Neural cell (in vitro differentiated cells): ENCODE measurements around the gene DCLK3. TPM values are rescaled to one million over a fixed set of nuclear protein-coding genes. Genes with fewer than 3 reads are reported as not detected.

Source experiments
- H2AFZ ChIP-seq: fragments of 200-600, 300-800 bp; sonication (generic), shearing (Covaris generic); 2 replicates; pipeline ENCODE4 v1.6.0; 2014; ENCODE audit warnings: low read depth, mild to moderate bottlenecking, antibody characterized with exemption, low read length, moderate library complexity
- H3F3A ChIP-seq: fragments of 200-600 bp; shearing (Covaris generic); 2 replicates; pipeline ENCODE4 v1.6.1; 2016; ENCODE audit warnings: mild to moderate bottlenecking, moderate library complexity, mixed read lengths, antibody characterized with exemption, low read length; ENCODE audit not compliant: insufficient read depth, poor library complexity, severe bottlenecking
- H3K27ac ChIP-seq: fragments of 200-600, 300-800 bp; sonication (generic), shearing (Covaris generic); 2 replicates; pipeline ENCODE4 v1.5.1; 2014; ENCODE audit warnings: mild to moderate bottlenecking, low read length, moderate library complexity
- H3K27me3 ChIP-seq: fragments of 300-800, 200-600 bp; sonication (generic), shearing (Covaris generic); 2 replicates; pipeline ENCODE4 v1.6.0; 2014; ENCODE audit warnings: mild to moderate bottlenecking, low read depth, low read length, moderate library complexity; ENCODE audit not compliant: insufficient read depth
- H3K36me3 ChIP-seq: fragments of 300-800, 200-600 bp; sonication (generic), shearing (Covaris generic); 2 replicates; pipeline ENCODE4 v1.5.1; 2014; ENCODE audit warnings: mild to moderate bottlenecking, antibody characterized with exemption, low read length, moderate library complexity; ENCODE audit not compliant: insufficient read depth
- H3K4me2 ChIP-seq: fragments of 300-800, 200-600 bp; sonication (generic), shearing (Covaris generic); 2 replicates; pipeline ENCODE4 v1.6.0; 2014; ENCODE audit warnings: mild to moderate bottlenecking, low read length
- H3K4me3 ChIP-seq: fragments of 300-800, 200-600 bp; sonication (generic), shearing (Covaris generic); 2 replicates; pipeline ENCODE4 v1.5.1; 2014; ENCODE audit warnings: mild to moderate bottlenecking, low read length, moderate library complexity
- H3K79me2 ChIP-seq: fragments of 200-600 bp; shearing (Covaris generic); replicated peaks from 2 replicates; pipeline ENCODE4 v1.6.0; 2014; ENCODE audit warnings: mild to moderate bottlenecking, low read length, moderate library complexity; ENCODE audit not compliant: insufficient read depth
- H3K9ac ChIP-seq: fragments of 300-800, 200-600 bp; sonication (generic), shearing (Covaris generic); 2 replicates; pipeline ENCODE4 v1.6.1; 2016; ENCODE audit warnings: mild to moderate bottlenecking, low read length, mixed read lengths
- H3K9me2 ChIP-seq: fragments of 200-600 bp; shearing (Covaris generic); 2 replicates; pipeline ENCODE4 v1.6.1; 2016; ENCODE audit warnings: mild to moderate bottlenecking, low read length, mixed read lengths; ENCODE audit not compliant: insufficient read depth
- H3K9me3 ChIP-seq: fragments of 200-600, 300-800 bp; sonication (generic), shearing (Covaris generic); 2 replicates; pipeline ENCODE4 v1.6.1; 2016; ENCODE audit warnings: mild to moderate bottlenecking, mixed run types, low read length, moderate library complexity, mixed read lengths
- H4K20me1 ChIP-seq: fragments of 200-600 bp; shearing (Covaris generic); 2 replicates; pipeline ENCODE4 v1.6.1; 2016; ENCODE audit warnings: mild to moderate bottlenecking, mixed run types; ENCODE audit not compliant: insufficient read depth
- EP300 ChIP-seq: fragments of 450-650 bp; conservative IDR thresholded peaks from 2 replicates; pipeline ENCODE4 v1.6.1; 2014; ENCODE audit warnings: antibody characterized with exemption, mild to moderate bottlenecking, moderate library complexity; ENCODE audit not compliant: poor library complexity, severe bottlenecking
- EZH2 ChIP-seq: fragments of 200-600, 300-800 bp; shearing (Covaris generic), sonication (generic); IDR thresholded peaks from 2 replicates; pipeline ENCODE4 v1.6.1; 2014; ENCODE audit warnings: antibody characterized with exemption, low read length, borderline replicate concordance, mild to moderate bottlenecking; ENCODE audit not compliant: insufficient read depth, poor library complexity, severe bottlenecking
- MXI1 ChIP-seq: fragments of 450-650 bp; conservative IDR thresholded peaks from 2 replicates; pipeline ENCODE4 v1.6.1; 2014; ENCODE audit warnings: antibody characterized with exemption, mild to moderate bottlenecking; ENCODE audit not compliant: poor library complexity, severe bottlenecking
- POLR2AphosphoS5 ChIP-seq: IDR thresholded peaks from 2 replicates; pipeline ENCODE4 v1.6.1; 2012
- RAD21 ChIP-seq: fragments of 450-650 bp; conservative IDR thresholded peaks from 2 replicates; pipeline ENCODE4 v1.6.1; 2014; ENCODE audit warnings: antibody characterized with exemption, mild to moderate bottlenecking, moderate library complexity
- SMC3 ChIP-seq: fragments of 450-650 bp; conservative IDR thresholded peaks from 2 replicates; pipeline ENCODE4 v1.6.1; 2014; ENCODE audit warnings: antibody characterized with exemption, mild to moderate bottlenecking, moderate library complexity; ENCODE audit not compliant: poor library complexity
- TAF1 ChIP-seq: IDR thresholded peaks from 2 replicates; pipeline ENCODE4 v1.6.1; 2012; ENCODE audit warnings: low read depth
- polyA plus RNA-seq: library from polyadenylated mRNA; depleted of rRNA; stranded (reverse); fragments of >200 nt; gene quantifications from 2 replicates; pipeline ENCODE4 v1.2.3, GENCODE V29; 2014
- TF ChIP-seq, protein P1 (sequence below): fragments of 450-650 bp; IDR thresholded peaks from 2 replicates; pipeline ENCODE4 v1.5.1; 2014; ENCODE audit warnings: antibody characterized with exemption, mild to moderate bottlenecking, moderate library complexity; ENCODE audit not compliant: poor library complexity, severe bottlenecking
- TF ChIP-seq, protein P2 (sequence below): IDR thresholded peaks from 2 replicates; pipeline ENCODE4 v1.6.1; 2012; ENCODE audit warnings: borderline replicate concordance

DCLK3 gene
- polyA plus RNA-seq, 1 donor from 2014 or later: 1.5 TPM

DNA sequence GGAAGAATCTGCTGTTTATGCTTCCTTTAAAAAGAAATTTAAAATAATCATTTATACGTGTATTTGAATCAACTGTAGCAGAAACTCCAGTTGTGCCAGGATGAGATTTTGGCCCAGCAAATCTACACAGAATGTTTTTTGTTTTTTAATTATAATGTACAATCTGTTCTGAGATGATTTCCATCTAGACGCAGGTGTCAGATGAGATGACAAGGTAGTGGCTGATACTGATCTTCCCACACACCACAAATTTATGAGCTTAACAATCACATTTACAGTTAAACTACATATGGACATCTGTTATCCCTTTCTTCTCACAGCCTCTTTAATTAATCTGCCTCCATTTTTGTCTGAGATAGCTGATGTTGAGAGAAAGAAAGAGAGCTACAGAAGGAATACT, 23.6 kb downstream of the DCLK3 start:
- Histone ChIP-seq H3K9me3 (no peaks in the 10 kb centered on the region), H4K20me1 (no peaks in the 10 kb centered on the region), H3K36me3 (no peaks in the 10 kb centered on the region), H3K79me2 (no peaks in the 10 kb centered on the region), H3K9ac (no peak overlapping the region), H3K4me2 (no peak overlapping the region), H3F3A (no peaks in the 10 kb centered on the region), H3K27me3 (no peaks in the 10 kb centered on the region), H2AFZ (no peak overlapping the region), H3K4me3 (no peak overlapping the region), H3K9me2 (no peaks in the 10 kb centered on the region), H3K27ac (no peak overlapping the region)
- TF ChIP-seq SMC3 (no peak), TAF1 (no peak), POLR2AphosphoS5 (no peak)

GRCh38 chr3:36738702-36739101, 25.7 kb downstream of the DCLK3 start:
- H3K9ac ChIP-seq: no peak overlapping the region
- no peaks in the 10 kb centered on the region for H3K36me3 ChIP-seq
- H3F3A ChIP-seq: no peaks in the 10 kb centered on the region
- TF ChIP-seq RAD21 (no peak), SMC3 (no peak), EZH2 (no peak), EP300 (no peak), MXI1 (no peak), TAF1 (no peak), POLR2AphosphoS5 (no peak)
- TF ChIP-seq, protein P1, sequence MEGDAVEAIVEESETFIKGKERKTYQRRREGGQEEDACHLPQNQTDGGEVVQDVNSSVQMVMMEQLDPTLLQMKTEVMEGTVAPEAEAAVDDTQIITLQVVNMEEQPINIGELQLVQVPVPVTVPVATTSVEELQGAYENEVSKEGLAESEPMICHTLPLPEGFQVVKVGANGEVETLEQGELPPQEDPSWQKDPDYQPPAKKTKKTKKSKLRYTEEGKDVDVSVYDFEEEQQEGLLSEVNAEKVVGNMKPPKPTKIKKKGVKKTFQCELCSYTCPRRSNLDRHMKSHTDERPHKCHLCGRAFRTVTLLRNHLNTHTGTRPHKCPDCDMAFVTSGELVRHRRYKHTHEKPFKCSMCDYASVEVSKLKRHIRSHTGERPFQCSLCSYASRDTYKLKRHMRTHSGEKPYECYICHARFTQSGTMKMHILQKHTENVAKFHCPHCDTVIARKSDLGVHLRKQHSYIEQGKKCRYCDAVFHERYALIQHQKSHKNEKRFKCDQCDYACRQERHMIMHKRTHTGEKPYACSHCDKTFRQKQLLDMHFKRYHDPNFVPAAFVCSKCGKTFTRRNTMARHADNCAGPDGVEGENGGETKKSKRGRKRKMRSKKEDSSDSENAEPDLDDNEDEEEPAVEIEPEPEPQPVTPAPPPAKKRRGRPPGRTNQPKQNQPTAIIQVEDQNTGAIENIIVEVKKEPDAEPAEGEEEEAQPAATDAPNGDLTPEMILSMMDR: no peak
- TF ChIP-seq, protein P2, sequence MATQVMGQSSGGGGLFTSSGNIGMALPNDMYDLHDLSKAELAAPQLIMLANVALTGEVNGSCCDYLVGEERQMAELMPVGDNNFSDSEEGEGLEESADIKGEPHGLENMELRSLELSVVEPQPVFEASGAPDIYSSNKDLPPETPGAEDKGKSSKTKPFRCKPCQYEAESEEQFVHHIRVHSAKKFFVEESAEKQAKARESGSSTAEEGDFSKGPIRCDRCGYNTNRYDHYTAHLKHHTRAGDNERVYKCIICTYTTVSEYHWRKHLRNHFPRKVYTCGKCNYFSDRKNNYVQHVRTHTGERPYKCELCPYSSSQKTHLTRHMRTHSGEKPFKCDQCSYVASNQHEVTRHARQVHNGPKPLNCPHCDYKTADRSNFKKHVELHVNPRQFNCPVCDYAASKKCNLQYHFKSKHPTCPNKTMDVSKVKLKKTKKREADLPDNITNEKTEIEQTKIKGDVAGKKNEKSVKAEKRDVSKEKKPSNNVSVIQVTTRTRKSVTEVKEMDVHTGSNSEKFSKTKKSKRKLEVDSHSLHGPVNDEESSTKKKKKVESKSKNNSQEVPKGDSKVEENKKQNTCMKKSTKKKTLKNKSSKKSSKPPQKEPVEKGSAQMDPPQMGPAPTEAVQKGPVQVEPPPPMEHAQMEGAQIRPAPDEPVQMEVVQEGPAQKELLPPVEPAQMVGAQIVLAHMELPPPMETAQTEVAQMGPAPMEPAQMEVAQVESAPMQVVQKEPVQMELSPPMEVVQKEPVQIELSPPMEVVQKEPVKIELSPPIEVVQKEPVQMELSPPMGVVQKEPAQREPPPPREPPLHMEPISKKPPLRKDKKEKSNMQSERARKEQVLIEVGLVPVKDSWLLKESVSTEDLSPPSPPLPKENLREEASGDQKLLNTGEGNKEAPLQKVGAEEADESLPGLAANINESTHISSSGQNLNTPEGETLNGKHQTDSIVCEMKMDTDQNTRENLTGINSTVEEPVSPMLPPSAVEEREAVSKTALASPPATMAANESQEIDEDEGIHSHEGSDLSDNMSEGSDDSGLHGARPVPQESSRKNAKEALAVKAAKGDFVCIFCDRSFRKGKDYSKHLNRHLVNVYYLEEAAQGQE: no peak
- no peaks in the 10 kb centered on the region for H4K20me1 ChIP-seq
- H3K4me3 ChIP-seq: no peak overlapping the region
- no peaks in the 10 kb centered on the region for H3K27me3 ChIP-seq
- H3K9me3 ChIP-seq: no peaks in the 10 kb centered on the region
- no peaks in the 10 kb centered on the region for H3K9me2 ChIP-seq
- no peak overlapping the region for H3K27ac ChIP-seq
- H3K4me2 ChIP-seq: no peak overlapping the region
- H3K79me2 ChIP-seq: no peaks in the 10 kb centered on the region
- no peak overlapping the region for H2AFZ ChIP-seq

- Histone ChIP-seq H3K27me3 (no peaks in the 10 kb centered on the region), H3K27ac (no peak overlapping the region), H2AFZ (no peak overlapping the region), H3K4me2 (no peak overlapping the region), H3K9me3 (no peaks in the 10 kb centered on the region), H3K36me3 (no peaks in the 10 kb centered on the region), H3F3A (no peaks in the 10 kb centered on the region), H3K9me2 (no peaks in the 10 kb centered on the region), H3K4me3 (no peak overlapping the region), H3K9ac (no peak overlapping the region), H3K79me2 (no peaks in the 10 kb centered on the region), H4K20me1 (no peaks in the 10 kb centered on the region)
- no peak for TF ChIP-seq POLR2AphosphoS5
- no peak for TF ChIP-seq EZH2
- TF ChIP-seq, protein P1: no peak
- TF ChIP-seq, protein P2: no peak
- TF ChIP-seq SMC3: no peak
- no peak for TF ChIP-seq TAF1
- TF ChIP-seq EP300: no peak
- no peak for TF ChIP-seq MXI1
- TF ChIP-seq RAD21: no peak
Measured at GRCh38 chr3:36736301-36736700, 28.1 kb downstream of the DCLK3 start.
